PC-3 (cell line): ENCODE measurements around the gene CD226. TPM values are rescaled to one million over a fixed set of nuclear protein-coding genes. Genes with fewer than 3 reads are reported as not detected.

Experiments
- ATAC-seq: fragments of 200-7000 bp; cut with Tn5 transposase; 2 replicates; pipeline ENCODE4 v1.9.1; 2020; ENCODE audit warnings: mild to moderate bottlenecking, moderate library complexity
- BruUV-seq: library from RNA; stranded (reverse); fragments of 400-500 nt; replicated peaks from 2 replicates; lab custom pipeline; 2021; lab: Mats Ljungman, UMichigan
- CTCF ChIA-PET: fragments of 300-600 bp; sonication (Branson Sonifier 250); formaldehyde crosslinking; loops from one replicate; lab custom pipeline; 2022; ENCODE audit warnings: antibody characterized with exemption; lab: Charles Lee
- POLR2A ChIA-PET: fragments of 300-600 bp; sonication (Branson Sonifier 250); formaldehyde crosslinking; loops from one replicate; lab custom pipeline; 2022; ENCODE audit warnings: antibody characterized with exemption; ENCODE audit not compliant: unreplicated experiment; lab: Charles Lee
- DNase-seq: peaks from one replicate; pipeline ENCODE4 v3.0.0-alpha.2; 2015
- H2AFZ ChIP-seq: fragments of 300-600 bp; sonication (generic); 2 replicates; pipeline ENCODE4 v1.6.0; 2016; ENCODE audit warnings: antibody characterized with exemption, low read length
- H3F3A ChIP-seq: fragments of 300-600 bp; sonication (generic); one replicate; pipeline ENCODE4 v1.6.0; 2017; ENCODE audit warnings: antibody characterized with exemption, low read length, control low read depth, mild to moderate bottlenecking; ENCODE audit not compliant: unreplicated experiment
- H3K27ac ChIP-seq: fragments of 300-600 bp; sonication (generic); 2 replicates; pipeline ENCODE4 v1.5.1; 2016; ENCODE audit warnings: mild to moderate bottlenecking, low read length
- H3K27me3 ChIP-seq: fragments of 300-600 bp; sonication (generic); 2 replicates; pipeline ENCODE4 v1.6.1; 2016; ENCODE audit warnings: low read length, mixed read lengths
- H3K36me3 ChIP-seq: fragments of 300-600 bp; sonication (generic); 2 replicates; pipeline ENCODE4 v1.6.1; 2016; ENCODE audit warnings: low read depth, mixed run types, low read length, mixed read lengths
- H3K4me1 ChIP-seq: fragments of 300-600 bp; sonication (generic); 2 replicates; pipeline ENCODE4 v1.5.1; 2016; ENCODE audit warnings: low read length; ENCODE audit not compliant: insufficient read depth
- H3K4me2 ChIP-seq: fragments of 300-600 bp; sonication (generic); 2 replicates; pipeline ENCODE4 v1.6.0; 2016; ENCODE audit warnings: low read length
- H3K4me3 ChIP-seq: fragments of 300-600 bp; sonication (generic); 2 replicates; pipeline ENCODE4 v1.5.1; 2016; ENCODE audit warnings: mild to moderate bottlenecking, low read length, mixed read lengths
- H3K79me2 ChIP-seq: fragments of 300-600 bp; sonication (generic); 2 replicates; pipeline ENCODE4 v1.6.1; 2017; ENCODE audit warnings: low read length, mixed read lengths
- H3K9ac ChIP-seq: fragments of 300-600 bp; sonication (generic); 2 replicates; pipeline ENCODE4 v1.6.0; 2016; ENCODE audit warnings: mild to moderate bottlenecking, low read length
- H3K9me2 ChIP-seq: fragments of 300-600 bp; sonication (generic); replicated peaks from 2 replicates; pipeline ENCODE4 v1.6.1; 2016; ENCODE audit warnings: mixed run types, low read length, mixed read lengths
- H3K9me3 ChIP-seq: fragments of 300-600 bp; sonication (generic); 2 replicates; pipeline ENCODE4 v1.6.1; 2016; ENCODE audit warnings: low read length, mixed read lengths
- H4K20me1 ChIP-seq: fragments of 300-600 bp; sonication (generic); 2 replicates; pipeline ENCODE4 v1.6.1; 2016; ENCODE audit warnings: low read length, mixed read lengths
- CTCF ChIP-seq: fragments of 300-600 bp; sonication (generic); conservative IDR thresholded peaks from 2 replicates; pipeline ENCODE4 v1.5.1; 2017; ENCODE audit warnings: antibody characterized with exemption, low read depth, mild to moderate bottlenecking, low read length
- EZH2 ChIP-seq: fragments of 300-600 bp; sonication (generic); IDR thresholded peaks from one replicate; pipeline ENCODE4 v1.6.1; 2017; ENCODE audit warnings: antibody characterized with exemption, mild to moderate bottlenecking, low read length; ENCODE audit not compliant: unreplicated experiment
- EZH2phosphoT487 ChIP-seq: fragments of 300-600 bp; sonication (generic); IDR thresholded peaks from 2 replicates; pipeline ENCODE4 v1.6.1; 2018; ENCODE audit warnings: mild to moderate bottlenecking, antibody characterized with exemption, low read length, borderline replicate concordance
- intact Hi-C: fragments of 100-400 bp; cut with micrococcal nuclease; formaldehyde crosslinking; loops from 2 replicates; pipeline ENCODE4 v1.9.0; 2023
- total RNA-seq: library from RNA; depleted of rRNA; stranded (reverse); fragments of >200 nt; gene quantifications from 2 replicates; pipeline ENCODE4 v1.2.3, GENCODE V29; 2014

The CD226 gene
- total RNA-seq, 1 experiment from 2014 or later = 0.26 TPM

- POLR2A ChIA-PET = no interaction called here
- CTCF ChIA-PET = no interaction called here
- BruUV-seq = no TSS peak
- DNase-seq = no peak
- Histone ChIP-seq H3K4me1 (no peaks in the 10 kb centered on the region), H3K9me3 (no peaks in the 10 kb centered on the region), H3K9me2 (no peaks in the 10 kb centered on the region), H3K36me3 (no peaks in the 10 kb centered on the region), H2AFZ (no peak overlapping the region), H3K27me3 (no peaks in the 10 kb centered on the region), H3K79me2 (no peaks in the 10 kb centered on the region), H3K4me3 (no peak overlapping the region), H3K9ac (no peak overlapping the region), H3F3A (no peaks in the 10 kb centered on the region), H4K20me1 (no peaks in the 10 kb centered on the region), H3K4me2 (no peak overlapping the region), H3K27ac (no peak overlapping the region)
- TF ChIP-seq EZH2 = no peak
- ATAC-seq = no peak
- intact Hi-C loops = no loop called here
Measured at GRCh38 chr18:69844656-69845055, 103.0 kb downstream of the CD226 start.

GRCh38 chr18:69843015-69843414 lies 104.7 kb downstream of the CD226 start:
- no peaks in the 10 kb centered on the region for H3K36me3 ChIP-seq
- H3K79me2 ChIP-seq = no peaks in the 10 kb centered on the region
- no peaks in the 10 kb centered on the region for H3F3A ChIP-seq
- no peaks in the 10 kb centered on the region for H3K9me2 ChIP-seq
- H3K9ac ChIP-seq = no peak overlapping the region
- BruUV-seq = no TSS peak
- POLR2A ChIA-PET = no interaction called here
- CTCF ChIA-PET = no interaction called here
- H3K27ac ChIP-seq = no peak overlapping the region
- no peaks in the 10 kb centered on the region for H3K4me1 ChIP-seq
- no peak for DNase-seq
- H3K27me3 ChIP-seq = no peaks in the 10 kb centered on the region
- no peak for ATAC-seq
- H3K4me2 ChIP-seq = no peak overlapping the region
- no peaks in the 10 kb centered on the region for H3K9me3 ChIP-seq
- no peaks in the 10 kb centered on the region for H4K20me1 ChIP-seq
- no peak overlapping the region for H2AFZ ChIP-seq
- intact Hi-C loops = no loop called here
- no peak overlapping the region for H3K4me3 ChIP-seq
- TF ChIP-seq CTCF = no peak
- TF ChIP-seq EZH2phosphoT487 = no peak
- TF ChIP-seq EZH2 = no peak

GRCh38 chr18:69841117-69841516 lies 106.6 kb downstream of the CD226 start:
- no peaks in the 10 kb centered on the region for H3K9me2 ChIP-seq
- no peak overlapping the region for H3K4me2 ChIP-seq
- no peak overlapping the region for H3K4me3 ChIP-seq
- H2AFZ ChIP-seq = no peak overlapping the region
- H3K4me1 ChIP-seq = no peaks in the 10 kb centered on the region
- H3K9ac ChIP-seq = no peak overlapping the region
- no peaks in the 10 kb centered on the region for H3F3A ChIP-seq
- no peaks in the 10 kb centered on the region for H3K79me2 ChIP-seq
- intact Hi-C loops = no loop called here
- no peaks in the 10 kb centered on the region for H3K36me3 ChIP-seq
- ChIA-PET CTCF (no interaction called here), POLR2A (no interaction called here)
- TF ChIP-seq EZH2phosphoT487 (no peak), EZH2 (no peak), CTCF (no peak)
- H3K27me3 ChIP-seq = no peaks in the 10 kb centered on the region
- ATAC-seq (no peak), DNase-seq (no peak)
- H3K9me3 ChIP-seq = no peaks in the 10 kb centered on the region
- BruUV-seq = no TSS peak
- H4K20me1 ChIP-seq = no peaks in the 10 kb centered on the region
- no peak overlapping the region for H3K27ac ChIP-seq
